SU-DHL-6 (cell line): ENCODE data around the gene KCNK4.

Source experiments
- H2AFZ ChIP-seq: fragments of 200-600 bp; sonication (generic); 2 replicates; pipeline ENCODE4 v1.6.1; 2014; ENCODE audit warnings: low read depth, mild to moderate bottlenecking, moderate library complexity, mixed read lengths, antibody characterized with exemption, low read length; ENCODE audit not compliant: severe bottlenecking
- H3F3A ChIP-seq: fragments of 200-600 bp; shearing (Covaris generic); 2 replicates; pipeline ENCODE4 v1.6.0; 2016; ENCODE audit warnings: antibody characterized with exemption, mild to moderate bottlenecking; ENCODE audit not compliant: insufficient read depth
- H3K27ac ChIP-seq: fragments of 200-600 bp; sonication (generic); 2 replicates; pipeline ENCODE4 v1.5.1; 2016; ENCODE audit warnings: low read depth, mild to moderate bottlenecking, low read length, moderate library complexity, mixed read lengths
- H3K27me3 ChIP-seq: fragments of 200-600 bp; sonication (generic), shearing (Covaris generic); 2 replicates; pipeline ENCODE4 v1.6.0; 2014; ENCODE audit warnings: mild to moderate bottlenecking, low read length
- H3K36me3 ChIP-seq: fragments of 200-600 bp; sonication (generic); 2 replicates; pipeline ENCODE4 v1.6.1; 2014; ENCODE audit warnings: mild to moderate bottlenecking, low read length, mixed read lengths
- H3K4me2 ChIP-seq: fragments of 300-600, 200-600 bp; shearing (Covaris generic), sonication (generic); 2 replicates; pipeline ENCODE4 v1.6.0; 2014; ENCODE audit warnings: low read length, low read depth, mild to moderate bottlenecking; ENCODE audit not compliant: poor library complexity, severe bottlenecking
- H3K4me3 ChIP-seq: fragments of 200-600 bp; sonication (generic); 2 replicates; pipeline ENCODE4 v1.5.1; 2014; ENCODE audit warnings: antibody characterized with exemption, low read length, mild to moderate bottlenecking, mixed read lengths; ENCODE audit not compliant: insufficient read depth, poor library complexity, severe bottlenecking
- H3K79me2 ChIP-seq: fragments of 200-600 bp; sonication (generic); 2 replicates; pipeline ENCODE4 v1.6.1; 2014; ENCODE audit warnings: mild to moderate bottlenecking, low read length, moderate library complexity; ENCODE audit not compliant: insufficient read depth
- H3K9ac ChIP-seq: fragments of 200-600 bp; sonication (generic); 2 replicates; pipeline ENCODE4 v1.7.0; 2014; ENCODE audit warnings: mild to moderate bottlenecking, low read length
- H3K9me2 ChIP-seq: fragments of 200-600 bp; sonication (generic); replicated peaks from 2 replicates; pipeline ENCODE4 v1.6.1; 2014; ENCODE audit warnings: low read length; ENCODE audit not compliant: insufficient read depth
- H3K9me3 ChIP-seq: fragments of 200-600 bp; sonication (generic); 2 replicates; pipeline ENCODE4 v1.6.1; 2014; ENCODE audit warnings: low read length, mixed read lengths; ENCODE audit not compliant: insufficient read depth
- H4K20me1 ChIP-seq: fragments of 200-600 bp; sonication (generic); 2 replicates; pipeline ENCODE4 v1.6.1; 2014; ENCODE audit warnings: low read depth, mild to moderate bottlenecking, antibody characterized with exemption, low read length, moderate library complexity, mixed read lengths
- CTCF ChIP-seq: fragments of 200-600 bp; sonication (generic); IDR thresholded peaks from one replicate; pipeline ENCODE4 v1.5.1; 2017; ENCODE audit warnings: antibody characterized with exemption, mild to moderate bottlenecking, low read length, moderate library complexity; ENCODE audit not compliant: insufficient read depth, poor library complexity, severe bottlenecking
- EZH2phosphoT487 ChIP-seq: fragments of 200-600 bp; sonication (generic), shearing (Covaris generic); conservative IDR thresholded peaks from 2 replicates; pipeline ENCODE4 v1.6.1; 2018; ENCODE audit warnings: mild to moderate bottlenecking, antibody characterized with exemption, low read length, moderate library complexity, mixed read lengths

The KCNK4 gene

GRCh38 chr11:64262271-64263002, 28.7 kb upstream of the KCNK4 start:
- H3K79me2 ChIP-seq, result no peaks in the 10 kb centered on the region
- H3K27me3 ChIP-seq, result no peaks in the 10 kb centered on the region
- H3F3A ChIP-seq, result no peaks in the 10 kb centered on the region
- no peak overlapping the region for H3K9ac ChIP-seq
- H2AFZ ChIP-seq, result no peak overlapping the region
- H3K27ac ChIP-seq, result no peak overlapping the region
- H3K4me2 ChIP-seq, result no peak overlapping the region
- H3K9me2 ChIP-seq, result no peaks in the 10 kb centered on the region
- H3K36me3 ChIP-seq, result no peaks in the 10 kb centered on the region
- H3K9me3 ChIP-seq, result no peaks in the 10 kb centered on the region
- no peak overlapping the region for H3K4me3 ChIP-seq
- no peaks in the 10 kb centered on the region for H4K20me1 ChIP-seq
- TF ChIP-seq EZH2phosphoT487 (no peak), CTCF (no peak)

- Histone ChIP-seq H3K79me2 (no peaks in the 10 kb centered on the region), H3K9me2 (no peaks in the 10 kb centered on the region), H3K27me3 (no peaks in the 10 kb centered on the region), H3K36me3 (no peaks in the 10 kb centered on the region), H3K9ac (no peak overlapping the region), H3K9me3 (no peaks in the 10 kb centered on the region), H3F3A (no peaks in the 10 kb centered on the region), H3K4me2 (no peak overlapping the region), H3K4me3 (no peak overlapping the region), H3K27ac (no peak overlapping the region), H2AFZ (no peak overlapping the region), H4K20me1 (no peaks in the 10 kb centered on the region)
- TF ChIP-seq CTCF, result no peak
- TF ChIP-seq EZH2phosphoT487, result no peak
These were observed 27.8 kb upstream of the KCNK4 start for GRCh38 chr11:64263021-64263946.

GRCh38 chr11:64263947-64264317, 27.2 kb upstream of the KCNK4 start:
- H3K4me3 ChIP-seq, result no peak overlapping the region

More at GRCh38 chr11:64263947-64264317, 27.2 kb upstream of the KCNK4 start:
- no peak overlapping the region for H3K4me2 ChIP-seq
- H3K27me3 ChIP-seq, result no peaks in the 10 kb centered on the region
- no peaks in the 10 kb centered on the region for H3K9me3 ChIP-seq
- 0 out of 2 replicates have a peak, but pooled peaks cover 3% of the 10 kb centered on the region for H3K79me2 ChIP-seq
- H4K20me1 ChIP-seq, result no peaks in the 10 kb centered on the region
- no peaks in the 10 kb centered on the region for H3K36me3 ChIP-seq
- TF ChIP-seq EZH2phosphoT487 (no peak), CTCF (no peak)
- H3K9ac ChIP-seq, result no peak overlapping the region
- no peak overlapping the region for H2AFZ ChIP-seq
- no peak overlapping the region for H3K27ac ChIP-seq
- H3K9me2 ChIP-seq, result no peaks in the 10 kb centered on the region
- H3F3A ChIP-seq, result no peaks in the 10 kb centered on the region
